ENCODE measurements around the gene A1BG.
"Not testable (repeated sequence)": the region's sequence is repeated elsewhere in the genome, so short reads cannot be mapped to it uniquely, and the experiment has no call there.

The A1BG gene

GRCh38 chr19:58356766-58357480 is 3.6 kb upstream of the A1BG start:
- DNase-seq = no peak

GRCh38 chr19:58355908-58356765 is 2.8 kb upstream of the A1BG start:
- no peak for DNase-seq

- DNase-seq = no peak
Measured at GRCh38 chr19:58355215-58355796, 2.0 kb upstream of the A1BG start.

GRCh38 chr19:58354478-58355030 is 1.3 kb upstream of the A1BG start:
- no peak for DNase-seq

- DNase-seq = no peak
Measured at GRCh38 chr19:58353717-58354477, 605 bp upstream of the A1BG start.

- DNase-seq = no peak
Measured at GRCh38 chr19:58351990-58352755, 1.1 kb downstream of the A1BG start.

- DNase-seq = no peak
Measured at GRCh38 chr19:58351558-58351878, 1.8 kb downstream of the A1BG start.

- no peak for DNase-seq
Measured at GRCh38 chr19:58350871-58351557, 2.3 kb downstream of the A1BG start.

GRCh38 chr19:58350001-58350861 is 3.1 kb downstream of the A1BG start:
- no peak for DNase-seq

- DNase-seq = no peak
Measured at GRCh38 chr19:58349590-58349989, 3.7 kb downstream of the A1BG start.

GRCh38 chr19:58348080-58348479 is 5.2 kb downstream of the A1BG start:
- not testable (repeated sequence) for DNase-seq

GRCh38 chr19:58346961-58347929 is 6.0 kb downstream of the A1BG start:
- peak; percentile 63 for DNase-seq

GRCh38 chr19:58345558-58345957 is 7.7 kb downstream of the A1BG start:
- DNase-seq = no peak

- DNase-seq = no peak
Measured at GRCh38 chr19:58338825-58339558, 14.3 kb downstream of the A1BG start.

- DNase-seq = no peak
Measured at GRCh38 chr19:58338336-58338735, 15.0 kb downstream of the A1BG start.

- no peak for DNase-seq
Measured at GRCh38 chr19:58336820-58337219, 16.5 kb downstream of the A1BG start.

GRCh38 chr19:58336216-58336615 is 17.1 kb downstream of the A1BG start:
- DNase-seq = no peak

- no peak for DNase-seq
Measured at GRCh38 chr19:58335630-58336029, 17.7 kb downstream of the A1BG start.
